Thyroid gland (tissue), 4 donors: ENCODE data around the gene PLCG1.

ENCODE experiments used
- CTCF ChIP-seq, 6 experiments: fragments of 200-600 bp in 3 of 6; fragments of 450-650 bp in 3 of 6; sonication (generic) in 3 of 6; IDR thresholded peaks; one replicate each; pipeline ENCODE4 v1.5.1; 2016 to 2019; ENCODE audit warnings: antibody characterized with exemption in 6 of 6, mild to moderate bottlenecking in 2 of 6, inconsistent platforms in 1 of 6, moderate library complexity in 1 of 6
- POLR2A ChIP-seq, 2 donors: fragments of 450-650 bp; IDR thresholded peaks; one replicate each; pipeline ENCODE4 v1.6.1; 2017; ENCODE audit warnings: antibody characterized with exemption in 2 of 2, mild to moderate bottlenecking in 2 of 2, moderate library complexity in 1 of 2

- no peak for TF ChIP-seq POLR2A (IDR thresholded peaks at IDR 0.05)
- no peak for TF ChIP-seq CTCF (IDR thresholded peaks at IDR 0.05)
Measured at GRCh38 chr20:41179961-41180360, 42.6 kb downstream of the PLCG1 start.
